HCT116 (cell line): ENCODE measurements around the gene RUNX1.

Experiments used
- EZH2 ChIP-seq: fragments of 200-600 bp; sonication (generic); IDR thresholded peaks from 2 replicates; pipeline ENCODE4 v1.6.1; 2017; ENCODE audit warnings: antibody characterized with exemption, mixed run types
- TF ChIP-seq, protein P1 (sequence below), 3 experiments: fragments of 200-600 bp in 1 of 3; sonication (generic) in 1 of 3; IDR thresholded peaks in 2 of 3; conservative IDR thresholded peaks in 1 of 3; 2 replicates each; pipeline ENCODE4 v1.5.1; 2012 to 2017; ENCODE audit warnings: low read depth in 2 of 3, low read length in 2 of 3, antibody characterized with exemption in 1 of 3, borderline replicate concordance in 1 of 3, control low read depth in 1 of 3, mild to moderate bottlenecking in 1 of 3, mixed read lengths in 1 of 3, mixed run types in 1 of 3, moderate library complexity in 1 of 3; ENCODE audit not compliant: insufficient read depth in 1 of 3

DNA sequence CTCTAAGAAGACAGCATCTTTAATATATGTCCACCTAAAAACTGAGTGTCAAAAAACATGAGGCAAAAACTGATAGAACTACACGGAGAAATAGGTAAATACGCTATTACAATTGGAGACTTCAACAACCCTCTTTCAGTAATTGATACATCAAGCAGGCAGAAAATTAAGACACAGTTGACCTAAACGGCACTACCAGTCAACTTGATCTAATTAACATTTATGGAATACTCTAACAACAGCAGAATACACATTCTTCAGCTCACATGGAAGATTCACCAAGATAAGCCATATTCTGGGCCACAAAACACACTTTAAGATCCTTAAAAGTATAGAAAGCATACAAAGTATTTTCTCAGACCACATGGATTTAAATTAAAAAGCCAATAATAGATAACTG is 242.7 kb downstream of the RUNX1 start:
- TF ChIP-seq, protein P1, sequence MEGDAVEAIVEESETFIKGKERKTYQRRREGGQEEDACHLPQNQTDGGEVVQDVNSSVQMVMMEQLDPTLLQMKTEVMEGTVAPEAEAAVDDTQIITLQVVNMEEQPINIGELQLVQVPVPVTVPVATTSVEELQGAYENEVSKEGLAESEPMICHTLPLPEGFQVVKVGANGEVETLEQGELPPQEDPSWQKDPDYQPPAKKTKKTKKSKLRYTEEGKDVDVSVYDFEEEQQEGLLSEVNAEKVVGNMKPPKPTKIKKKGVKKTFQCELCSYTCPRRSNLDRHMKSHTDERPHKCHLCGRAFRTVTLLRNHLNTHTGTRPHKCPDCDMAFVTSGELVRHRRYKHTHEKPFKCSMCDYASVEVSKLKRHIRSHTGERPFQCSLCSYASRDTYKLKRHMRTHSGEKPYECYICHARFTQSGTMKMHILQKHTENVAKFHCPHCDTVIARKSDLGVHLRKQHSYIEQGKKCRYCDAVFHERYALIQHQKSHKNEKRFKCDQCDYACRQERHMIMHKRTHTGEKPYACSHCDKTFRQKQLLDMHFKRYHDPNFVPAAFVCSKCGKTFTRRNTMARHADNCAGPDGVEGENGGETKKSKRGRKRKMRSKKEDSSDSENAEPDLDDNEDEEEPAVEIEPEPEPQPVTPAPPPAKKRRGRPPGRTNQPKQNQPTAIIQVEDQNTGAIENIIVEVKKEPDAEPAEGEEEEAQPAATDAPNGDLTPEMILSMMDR (IDR thresholded peaks at IDR 0.05 in 2 of 3, conservative IDR thresholded peaks at IDR 0.05 in 1 of 3; ENCODE audit: borderline replicate concordance in 1 of 3, insufficient read depth in 1 of 3, low read depth in 2 of 3, low read length in 2 of 3): no peak
- no peak for TF ChIP-seq EZH2
